Large intestine (tissue), 3 donors: Measurements from ENCODE around the gene CLSTN2. TPM values are rescaled to one million over a fixed set of nuclear protein-coding genes. Genes with fewer than 3 reads are reported as not detected.

Experiments
- DNase-seq, 2 donors: peaks; one replicate each; pipeline versions ENCODE4 v3.0.0 to v3.0.0-alpha.2; 2013
- H3K27ac ChIP-seq: one replicate; pipeline ENCODE4 v1.5.1; 2013; ENCODE audit warnings: low read length
- H3K27me3 ChIP-seq: 2 replicates; pipeline ENCODE4 v1.6.1; 2013; ENCODE audit warnings: low read length; ENCODE audit not compliant: control insufficient read depth, insufficient read depth
- H3K36me3 ChIP-seq: 2 replicates; pipeline ENCODE4 v1.6.1; 2013; ENCODE audit warnings: low read length; ENCODE audit not compliant: control insufficient read depth, insufficient read depth
- H3K4me1 ChIP-seq: one replicate; pipeline ENCODE4 v1.6.1; 2013; ENCODE audit warnings: low read length; ENCODE audit not compliant: control insufficient read depth, insufficient read depth
- H3K4me3 ChIP-seq: one replicate; pipeline ENCODE4 v1.5.1; 2013; ENCODE audit warnings: low read length
- H3K9me3 ChIP-seq: one replicate; pipeline ENCODE4 v1.6.1; 2013; ENCODE audit warnings: mild to moderate bottlenecking, low read depth, low read length, moderate library complexity; ENCODE audit not compliant: control insufficient read depth
- WGBS: methylation state at CpG from one replicate; pipeline ENCODE4 v1.1.5; 2013; ENCODE audit warnings: low lambda C conversion rate; ENCODE audit not compliant: insufficient coverage; 5-methylcytosine and 5-hydroxymethylcytosine counted together
- polyA plus RNA-seq: library from polyadenylated mRNA; unstranded; fragments of 120-200 nt; gene quantifications from one replicate; pipeline ENCODE4 v1.2.1, GENCODE V29; 2013

CLSTN2 gene
- polyA plus RNA-seq, 1 donor, result 1.8 TPM

DNA sequence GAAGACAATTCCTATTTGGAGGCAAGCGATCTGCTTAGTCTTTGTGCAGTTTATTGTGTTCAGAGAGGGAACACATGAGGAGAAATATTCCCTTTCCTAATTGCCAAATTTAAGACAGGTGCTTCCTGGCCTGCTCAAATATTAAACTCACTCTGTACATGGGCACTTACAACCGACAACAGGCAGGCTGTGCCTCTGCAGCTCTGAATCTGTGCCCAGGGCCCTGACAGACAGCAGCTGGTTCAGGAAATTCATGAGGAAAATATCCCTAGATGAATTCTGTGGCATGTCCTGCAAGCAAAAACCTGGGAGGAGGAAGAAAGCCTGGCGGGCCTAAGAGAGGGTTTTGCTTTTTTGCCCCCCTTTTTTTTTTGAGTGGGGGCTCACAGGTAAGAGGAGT is 573.6 kb downstream of the CLSTN2 start:
- no peaks in the 10 kb centered on the region for H3K9me3 ChIP-seq

GRCh38 chr3:140509534-140509933 is 574.5 kb downstream of the CLSTN2 start:
- no peaks in the 10 kb centered on the region for H3K36me3 ChIP-seq
- no CpG with 5 or more reads among the region's 2 CpGs for WGBS
- no peaks in the 10 kb centered on the region for H3K4me1 ChIP-seq
- H3K27ac ChIP-seq, result no peak overlapping the region
- DNase-seq, result no peak
- no peaks in the 10 kb centered on the region for H3K9me3 ChIP-seq
- H3K27me3 ChIP-seq, result peaks cover 3% of the 10 kb centered on the region
- H3K4me3 ChIP-seq, result no peak overlapping the region

More for the DNA sequence above, 573.6 kb downstream of the CLSTN2 start:
- peaks cover 3% of the 10 kb centered on the region for H3K27me3 ChIP-seq
- no peak overlapping the region for H3K27ac ChIP-seq
- no CpG with 5 or more reads among the region's 3 CpGs for WGBS
- no peak overlapping the region for H3K4me3 ChIP-seq
- DNase-seq, result no peak
- H3K4me1 ChIP-seq, result no peaks in the 10 kb centered on the region
- no peaks in the 10 kb centered on the region for H3K36me3 ChIP-seq

- H3K9me3 ChIP-seq, result no peaks in the 10 kb centered on the region
- peaks cover 3% of the 10 kb centered on the region for H3K27me3 ChIP-seq
- H3K27ac ChIP-seq, result no peak overlapping the region
- no peak for DNase-seq
- H3K4me1 ChIP-seq, result no peaks in the 10 kb centered on the region
- H3K36me3 ChIP-seq, result no peaks in the 10 kb centered on the region
- no CpG with 5 or more reads among the region's 6 CpGs for WGBS
- H3K4me3 ChIP-seq, result no peak overlapping the region
Observed at GRCh38 chr3:140510303-140510861, 575.4 kb downstream of the CLSTN2 start.

DNA sequence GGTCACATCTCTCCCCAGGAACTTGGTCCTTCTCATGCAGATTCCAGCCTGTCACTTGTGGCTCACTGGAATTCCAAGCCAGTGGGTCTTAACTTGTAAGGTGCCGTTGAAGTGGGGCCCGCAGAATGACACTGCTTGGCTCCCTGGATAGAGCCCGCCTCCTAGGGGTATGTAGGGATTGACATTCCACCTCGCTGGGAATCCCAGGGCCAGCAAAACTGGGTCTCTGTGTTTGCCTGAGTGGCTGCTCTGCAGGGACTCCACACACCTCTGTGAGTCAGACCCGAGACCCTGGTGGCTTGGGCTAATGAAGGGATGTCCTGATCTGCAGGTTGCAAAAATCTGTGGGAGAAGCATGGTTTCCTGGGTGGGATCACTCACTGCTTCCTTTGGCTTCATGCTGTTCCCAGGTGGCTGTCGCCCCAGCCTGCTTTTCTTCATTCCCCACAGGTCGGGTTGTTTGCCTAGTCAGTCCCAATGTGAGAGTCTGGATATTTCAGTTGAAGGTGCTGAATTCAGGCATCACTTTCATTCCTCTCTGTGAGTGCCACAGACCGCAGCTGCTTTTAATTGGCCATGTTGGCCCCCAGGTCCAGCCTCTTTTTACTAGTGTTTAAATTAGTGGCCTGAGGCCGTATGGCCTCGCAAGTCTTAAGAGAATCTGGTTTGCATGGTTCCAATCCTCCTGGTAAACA is 586.9 kb downstream of the CLSTN2 start:
- no CpG with 5 or more reads among the region's 10 CpGs for WGBS
- H3K4me3 ChIP-seq, result no peak overlapping the region
- peaks cover 9% of the 10 kb centered on the region for H3K27me3 ChIP-seq
- no peaks in the 10 kb centered on the region for H3K9me3 ChIP-seq
- H3K36me3 ChIP-seq, result no peaks in the 10 kb centered on the region
- DNase-seq, result no peak
- no peak overlapping the region for H3K27ac ChIP-seq
- H3K4me1 ChIP-seq, result no peaks in the 10 kb centered on the region

- Histone ChIP-seq H3K36me3 (no peaks in the 10 kb centered on the region), H3K9me3 (no peaks in the 10 kb centered on the region), H3K4me3 (no peak overlapping the region), H3K4me1 (no peaks in the 10 kb centered on the region), H3K27me3 (peaks cover 9% of the 10 kb centered on the region), H3K27ac (no peak overlapping the region)
- no CpG with 5 or more reads among the region's 5 CpGs for WGBS
- no peak for DNase-seq
Observed at GRCh38 chr3:140522653-140523380, 587.8 kb downstream of the CLSTN2 start.

DNA sequence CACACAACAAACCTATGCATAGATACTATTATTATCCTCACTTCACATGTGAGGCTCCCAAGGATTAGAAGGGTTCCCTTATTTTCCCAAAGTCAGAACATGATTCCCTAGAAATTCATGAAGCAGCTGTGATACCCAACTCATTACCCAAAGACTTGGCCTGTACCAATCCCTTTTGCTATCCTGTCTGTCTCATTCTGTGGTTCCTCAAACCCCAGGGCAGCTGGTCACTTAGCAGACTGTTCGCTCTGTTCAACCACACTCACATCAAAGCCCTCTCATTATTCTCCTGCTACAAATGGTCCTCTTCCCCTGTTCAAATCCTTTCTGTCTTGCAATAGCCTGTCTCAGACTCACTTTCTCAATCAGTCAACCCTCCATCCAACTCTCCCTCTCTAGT is 588.6 kb downstream of the CLSTN2 start:
- Histone ChIP-seq H3K27me3 (peaks cover 9% of the 10 kb centered on the region), H3K9me3 (no peaks in the 10 kb centered on the region), H3K4me1 (no peaks in the 10 kb centered on the region), H3K4me3 (no peak overlapping the region), H3K36me3 (no peaks in the 10 kb centered on the region), H3K27ac (no peak overlapping the region)
- WGBS, result no CpG with 5 or more reads among the region's 1 CpG
- DNase-seq, result no peak

DNA sequence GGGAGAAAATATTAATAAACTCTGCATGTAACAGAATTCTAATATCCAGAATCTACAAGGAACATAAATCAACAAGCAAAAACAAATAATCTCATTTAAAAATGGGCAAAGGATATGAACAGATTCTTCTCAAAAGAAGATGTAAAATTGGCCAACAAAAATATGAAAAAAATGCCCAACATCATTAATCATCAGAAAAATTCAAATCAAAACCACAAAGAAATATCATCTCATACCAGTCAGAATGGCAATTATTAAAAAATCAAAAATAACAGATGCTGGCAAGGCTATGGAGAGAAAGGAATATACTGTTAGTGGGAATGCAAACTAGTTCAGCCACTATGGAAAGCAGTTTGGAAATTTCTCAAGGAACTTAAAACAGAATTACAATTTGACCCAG is 592.2 kb downstream of the CLSTN2 start:
- no peaks in the 10 kb centered on the region for H3K9me3 ChIP-seq
- H3K27ac ChIP-seq, result no peak overlapping the region
- H3K27me3 ChIP-seq, result peaks cover under 1% of the 10 kb centered on the region
- no peak for DNase-seq
- no peaks in the 10 kb centered on the region for H3K36me3 ChIP-seq
- H3K4me3 ChIP-seq, result no peak overlapping the region
- H3K4me1 ChIP-seq, result no peaks in the 10 kb centered on the region

- no peaks in the 10 kb centered on the region for H3K4me1 ChIP-seq
- H3K4me3 ChIP-seq, result no peak overlapping the region
- no peaks in the 10 kb centered on the region for H3K9me3 ChIP-seq
- 100% methylated on average over 1 of the region's 5 CpGs for WGBS
- H3K27ac ChIP-seq, result no peak overlapping the region
- H3K27me3 ChIP-seq, result no peaks in the 10 kb centered on the region
- H3K36me3 ChIP-seq, result no peaks in the 10 kb centered on the region
- no peak for DNase-seq
Observed at GRCh38 chr3:140529096-140529495, 594.1 kb downstream of the CLSTN2 start.

GRCh38 chr3:140529558-140529957 is 594.6 kb downstream of the CLSTN2 start:
- H3K27me3 ChIP-seq, result no peaks in the 10 kb centered on the region
- H3K27ac ChIP-seq, result no peak overlapping the region
- no peak overlapping the region for H3K4me3 ChIP-seq
- no peak for DNase-seq
- no CpG with 5 or more reads among the region's 1 CpG for whole genome bisulfite sequencing
- no peaks in the 10 kb centered on the region for H3K36me3 ChIP-seq
- H3K9me3 ChIP-seq, result no peaks in the 10 kb centered on the region
- H3K4me1 ChIP-seq, result no peaks in the 10 kb centered on the region

- Histone ChIP-seq H3K27ac (no peak overlapping the region), H3K4me3 (no peak overlapping the region), H3K36me3 (no peaks in the 10 kb centered on the region), H3K9me3 (no peaks in the 10 kb centered on the region), H3K27me3 (no peaks in the 10 kb centered on the region), H3K4me1 (no peaks in the 10 kb centered on the region)
- WGBS, result no CpG with 5 or more reads among the region's 2 CpGs
- DNase-seq, result no peak
Observed at GRCh38 chr3:140530131-140530530, 595.1 kb downstream of the CLSTN2 start.
